IPS-18a (cell line): ENCODE data around the gene PIGT.

ENCODE experiments used
- H3K27ac ChIP-seq: one replicate; pipeline ENCODE4 v1.5.1; 2013; ENCODE audit warnings: low read length
- H3K27me3 ChIP-seq: one replicate; pipeline ENCODE4 v1.6.1; 2013; ENCODE audit warnings: mild to moderate bottlenecking, low read length; ENCODE audit not compliant: control insufficient read depth, insufficient read depth
- H3K36me3 ChIP-seq: one replicate; pipeline ENCODE4 v1.6.1; 2013; ENCODE audit warnings: low read depth, low read length; ENCODE audit not compliant: control insufficient read depth
- H3K4me1 ChIP-seq: one replicate; pipeline ENCODE4 v1.6.1; 2013; ENCODE audit warnings: low read depth, low read length; ENCODE audit not compliant: control insufficient read depth
- H3K4me3 ChIP-seq: one replicate; pipeline ENCODE4 v1.5.1; 2013; ENCODE audit warnings: low read length
- H3K9ac ChIP-seq: one replicate; pipeline ENCODE4 v1.6.1; 2013; ENCODE audit warnings: mild to moderate bottlenecking, low read length, moderate library complexity
- H3K9me3 ChIP-seq: one replicate; pipeline ENCODE4 v1.6.1; 2013; ENCODE audit warnings: low read depth, low read length; ENCODE audit not compliant: control insufficient read depth

PIGT gene

DNA sequence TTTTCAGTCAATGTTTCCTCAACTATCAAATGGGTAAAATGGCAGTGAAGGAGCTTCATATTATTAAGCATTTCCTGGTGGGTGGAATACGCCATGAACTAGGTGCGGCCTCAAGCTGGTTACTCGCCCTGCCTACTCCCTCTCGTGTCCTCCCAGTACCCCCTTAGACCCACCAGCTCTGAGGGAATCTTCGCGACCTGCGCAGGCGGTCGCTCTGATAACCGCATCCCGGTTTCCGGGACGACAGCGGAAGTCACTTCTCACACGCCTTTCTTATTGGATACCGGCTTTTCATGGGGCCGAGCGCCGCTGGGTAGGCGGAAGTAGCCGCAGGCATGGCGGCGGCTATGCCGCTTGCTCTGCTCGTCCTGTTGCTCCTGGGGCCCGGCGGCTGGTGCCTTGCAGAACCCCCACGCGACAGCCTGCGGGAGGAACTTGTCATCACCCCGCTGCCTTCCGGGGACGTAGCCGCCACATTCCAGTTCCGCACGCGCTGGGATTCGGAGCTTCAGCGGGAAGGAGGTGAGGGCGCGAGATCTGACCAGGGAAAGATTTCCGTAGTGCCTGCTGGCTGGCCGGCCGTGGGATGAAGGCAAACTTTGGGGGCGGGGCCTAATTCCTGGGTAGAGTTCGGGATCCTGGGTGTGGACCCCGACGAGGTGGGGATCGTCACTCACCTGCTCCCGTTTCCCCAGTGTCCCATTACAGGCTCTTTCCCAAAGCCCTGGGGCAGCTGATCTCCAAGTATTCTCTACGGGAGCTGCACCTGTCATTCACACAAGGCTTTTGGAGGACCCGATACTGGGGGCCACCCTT is at the start of gene PIGT:
PIGT (plus strand) TSS at position 320 of the 816 bp plus-strand sequence; CDS start at position 336, 16 bp downstream.
- no peak within 1 kb of the TSS for H3K27ac ChIP-seq
- H3K27me3 ChIP-seq = no peaks in the 10 kb centered on the region
- peaks cover 3% of the 10 kb centered on the region for H3K4me1 ChIP-seq
- H3K9me3 ChIP-seq = no peaks in the 10 kb centered on the region
- peaks cover 21% of the 10 kb centered on the region for H3K36me3 ChIP-seq
- H3K9ac ChIP-seq = peak within 1 kb of the TSS; percentile 75
- peak within 1 kb of the TSS; percentile 87 for H3K4me3 ChIP-seq

DNA sequence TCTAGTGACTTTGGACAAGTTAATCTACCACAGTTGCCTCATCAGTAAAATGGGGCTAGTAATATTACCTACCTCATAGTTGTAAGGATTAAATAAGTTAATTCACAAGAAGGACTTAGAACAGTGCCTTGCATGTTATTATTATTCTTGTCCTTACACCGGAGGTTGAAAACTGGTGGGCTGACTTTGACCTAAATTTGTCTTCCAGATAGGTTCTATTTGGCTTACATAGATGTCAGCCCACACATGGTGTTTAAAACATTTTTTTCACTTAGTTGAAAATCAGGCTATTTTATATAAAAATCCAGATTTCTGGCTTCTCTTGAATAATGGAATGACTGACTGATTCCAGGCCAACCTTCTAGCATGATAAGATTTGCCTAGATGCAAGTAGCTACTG is 49.7 kb upstream of the PIGT start:
- H3K4me1 ChIP-seq = peaks cover 5% of the 10 kb centered on the region
- H3K27ac ChIP-seq = no peak overlapping the region
- no peak overlapping the region for H3K4me3 ChIP-seq
- H3K9me3 ChIP-seq = no peaks in the 10 kb centered on the region
- H3K36me3 ChIP-seq = peaks cover 21% of the 10 kb centered on the region
- no peaks in the 10 kb centered on the region for H3K27me3 ChIP-seq
- no peak overlapping the region for H3K9ac ChIP-seq

DNA sequence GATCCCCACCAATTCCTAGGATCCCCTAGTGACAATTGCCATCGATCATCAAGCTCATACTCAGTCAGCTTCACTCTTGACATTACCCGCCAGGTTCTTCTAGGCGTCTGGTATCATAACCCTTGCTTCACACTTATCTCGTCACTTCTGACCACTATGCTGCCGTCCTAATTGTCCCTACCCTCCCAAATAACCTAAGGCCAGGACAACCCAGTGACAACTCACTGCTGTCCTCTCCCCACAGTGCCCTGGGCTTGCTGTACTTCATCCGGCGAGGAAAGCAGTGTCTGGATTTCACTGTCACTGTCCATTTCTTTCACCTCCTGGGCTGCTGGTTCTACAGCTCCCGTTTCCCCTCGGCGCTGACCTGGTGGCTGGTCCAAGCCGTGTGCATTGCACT is 49.3 kb upstream of the PIGT start:
- Histone ChIP-seq H3K4me3 (no peak overlapping the region), H3K27me3 (no peaks in the 10 kb centered on the region), H3K9ac (no peak overlapping the region), H3K27ac (no peak overlapping the region), H3K4me1 (peaks cover 5% of the 10 kb centered on the region), H3K9me3 (no peaks in the 10 kb centered on the region), H3K36me3 (peaks cover 21% of the 10 kb centered on the region)

DNA sequence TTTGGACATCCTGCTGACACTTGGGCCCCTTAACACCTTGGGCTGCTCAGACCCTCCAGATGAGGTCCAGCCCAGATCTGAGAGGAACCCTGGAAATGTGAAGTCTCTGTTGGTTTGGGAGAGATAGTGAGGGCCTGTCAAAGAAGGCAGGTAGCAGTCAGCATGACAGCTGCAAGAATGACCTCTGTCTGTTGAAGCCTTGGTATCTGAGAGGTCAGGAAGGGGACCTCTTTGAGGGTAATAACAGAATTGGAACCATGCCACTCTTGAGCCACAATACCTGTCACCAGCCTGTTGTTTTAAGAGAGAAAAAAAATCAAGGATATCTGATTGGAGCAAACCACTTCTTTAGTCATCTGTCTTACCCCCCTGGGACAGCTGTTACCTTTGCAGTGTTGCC is 48.8 kb upstream of the PIGT start:
- Histone ChIP-seq H3K27me3 (no peaks in the 10 kb centered on the region), H3K4me1 (peaks cover 5% of the 10 kb centered on the region), H3K4me3 (no peak overlapping the region), H3K36me3 (peaks cover 21% of the 10 kb centered on the region), H3K9me3 (no peaks in the 10 kb centered on the region), H3K27ac (no peak overlapping the region), H3K9ac (no peak overlapping the region)

DNA sequence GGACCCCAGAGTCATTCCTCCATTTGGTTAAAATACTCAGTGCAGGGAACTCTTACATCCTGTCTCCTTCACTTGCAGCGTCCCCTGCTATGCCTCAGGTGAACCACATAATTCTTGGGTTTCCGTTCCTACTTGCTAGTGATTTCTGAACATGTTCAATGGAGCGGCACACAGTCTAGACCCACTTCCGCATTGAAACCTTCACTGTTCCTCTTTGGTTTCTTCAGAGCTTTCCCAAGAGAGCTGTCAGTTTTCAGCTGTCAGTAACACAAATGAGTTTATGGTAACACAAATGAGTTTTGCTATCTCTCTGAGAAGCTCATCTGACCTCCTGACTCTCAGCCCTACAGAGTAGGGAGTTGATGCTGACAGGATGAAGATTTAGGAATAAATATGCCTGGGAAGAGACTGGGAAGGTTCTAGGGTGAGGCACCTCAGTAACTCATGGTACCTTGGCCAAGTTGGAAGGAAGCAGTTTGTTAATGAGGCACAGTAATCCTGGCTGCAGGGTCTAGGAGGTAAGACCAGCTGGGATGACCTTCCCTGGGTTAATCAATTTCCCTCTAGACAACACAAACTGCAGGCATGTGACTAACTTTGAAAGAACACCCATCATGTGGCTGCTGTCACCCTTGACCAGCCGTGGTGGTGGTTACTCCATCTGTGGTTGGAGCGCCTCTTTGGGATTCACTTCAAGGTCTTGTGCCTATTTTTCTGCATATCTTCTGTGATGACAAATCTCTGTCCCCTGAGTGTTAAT is 47.5 kb upstream of the PIGT start:
- Histone ChIP-seq H3K36me3 (peaks cover 21% of the 10 kb centered on the region), H3K4me1 (peaks cover 5% of the 10 kb centered on the region)

DNA sequence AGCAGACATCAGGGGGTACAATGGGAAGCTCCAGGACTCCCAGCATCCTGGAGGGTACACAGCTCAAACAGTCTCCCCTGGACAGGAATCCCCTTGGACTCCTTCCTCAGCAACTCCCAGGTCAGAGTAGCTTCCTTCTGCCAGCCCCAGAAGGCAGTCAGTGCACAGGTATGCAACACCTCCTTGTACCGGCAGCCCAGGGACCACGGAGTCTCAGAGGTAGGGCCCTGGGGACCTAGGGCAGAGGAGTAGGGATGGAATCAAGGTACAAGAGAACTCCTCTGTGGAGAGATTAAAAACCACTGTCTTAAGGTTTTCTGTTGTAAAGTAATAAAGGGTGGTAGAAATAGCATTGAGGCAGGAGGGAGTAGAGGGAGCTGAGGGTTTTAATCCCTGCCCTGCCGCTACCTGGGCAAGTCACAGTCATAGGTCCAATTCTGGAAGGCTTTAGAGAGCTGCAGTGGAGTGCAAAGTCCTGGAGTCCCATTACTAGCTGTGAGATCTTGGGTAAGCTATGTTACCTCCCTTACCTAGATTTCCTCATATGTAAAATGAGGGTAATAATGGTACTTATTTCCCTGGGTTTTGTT is 45.3 kb upstream of the PIGT start:
- Histone ChIP-seq H3K27me3 (peaks cover 9% of the 10 kb centered on the region), H3K9ac (no peak overlapping the region), H3K4me3 (no peak overlapping the region), H3K9me3 (no peaks in the 10 kb centered on the region), H3K27ac (no peak overlapping the region), H3K36me3 (peaks cover 19% of the 10 kb centered on the region), H3K4me1 (no peaks in the 10 kb centered on the region)

More for the DNA sequence above, 47.5 kb upstream of the PIGT start:
- H3K4me3 ChIP-seq = no peak overlapping the region
- no peak overlapping the region for H3K9ac ChIP-seq
- H3K27ac ChIP-seq = no peak overlapping the region
- no peaks in the 10 kb centered on the region for H3K9me3 ChIP-seq
- peaks cover 7% of the 10 kb centered on the region for H3K27me3 ChIP-seq

DNA sequence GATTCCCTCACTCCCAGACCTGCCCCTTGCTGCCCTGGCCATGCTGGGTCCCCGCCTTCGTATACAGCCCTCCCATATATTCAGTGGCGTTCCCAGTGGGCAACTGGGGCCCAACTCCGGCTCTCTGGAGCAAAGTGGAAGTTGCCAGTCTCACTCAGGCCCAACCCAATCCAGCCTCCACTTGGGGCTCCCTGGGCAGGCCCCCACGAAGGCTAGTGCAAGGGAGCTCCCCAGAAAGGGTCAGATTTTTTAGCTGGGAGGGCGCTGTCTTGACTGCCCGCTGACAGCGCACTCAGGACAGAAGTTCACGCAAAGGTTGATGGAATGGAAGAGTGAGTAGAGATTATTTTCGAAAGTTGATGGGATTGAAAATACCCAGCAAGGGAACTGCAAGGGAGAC is 43.7 kb upstream of the PIGT start:
- H3K9ac ChIP-seq = no peak overlapping the region
- H3K4me3 ChIP-seq = no peak overlapping the region

DNA sequence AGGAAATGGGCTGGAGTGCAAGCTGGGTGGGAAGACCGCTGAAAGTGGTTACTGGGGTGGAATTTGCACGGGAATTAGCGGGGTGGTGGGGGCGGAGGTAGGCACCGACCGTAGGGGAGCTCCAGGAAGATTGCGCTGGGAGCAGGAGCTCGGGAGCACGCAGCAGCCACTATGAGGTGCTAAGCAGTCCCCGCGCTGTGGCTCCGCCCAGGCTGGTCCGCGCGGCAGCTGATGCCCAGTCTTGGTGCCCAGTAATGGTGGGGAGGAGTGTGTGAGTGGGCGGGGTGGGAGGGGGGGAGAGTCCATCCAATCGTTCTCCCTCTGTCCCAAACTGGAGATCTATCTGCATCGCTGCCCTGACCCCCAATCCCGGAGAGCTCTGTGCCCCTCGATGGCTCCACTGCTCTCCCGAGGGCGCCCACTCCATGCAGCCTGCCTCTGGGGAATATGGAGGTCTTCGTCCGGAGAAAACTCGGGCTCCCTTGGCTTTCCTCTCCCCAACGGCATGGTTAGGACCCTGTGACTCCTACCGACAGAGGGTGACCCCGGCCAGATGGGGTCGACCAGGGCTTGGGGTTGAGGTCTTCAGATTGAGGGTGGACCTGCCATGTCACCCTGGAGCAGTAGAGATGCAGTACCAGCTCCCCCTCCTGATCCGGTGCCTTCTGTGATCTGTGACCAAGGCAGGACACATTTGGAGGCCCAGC is 43.1 kb upstream of the PIGT start:
- Histone ChIP-seq H3K27me3 (peaks cover 9% of the 10 kb centered on the region), H3K27ac (no peak overlapping the region), H3K36me3 (peaks cover 7% of the 10 kb centered on the region), H3K9ac (no peak overlapping the region), H3K9me3 (no peaks in the 10 kb centered on the region), H3K4me3 (peak overlapping the region; percentile 50), H3K4me1 (no peaks in the 10 kb centered on the region)

More for the DNA sequence above, 43.7 kb upstream of the PIGT start:
- H3K27ac ChIP-seq = no peak overlapping the region
- peaks cover 9% of the 10 kb centered on the region for H3K27me3 ChIP-seq
- peaks cover 12% of the 10 kb centered on the region for H3K36me3 ChIP-seq
- no peaks in the 10 kb centered on the region for H3K4me1 ChIP-seq
- H3K9me3 ChIP-seq = no peaks in the 10 kb centered on the region

DNA sequence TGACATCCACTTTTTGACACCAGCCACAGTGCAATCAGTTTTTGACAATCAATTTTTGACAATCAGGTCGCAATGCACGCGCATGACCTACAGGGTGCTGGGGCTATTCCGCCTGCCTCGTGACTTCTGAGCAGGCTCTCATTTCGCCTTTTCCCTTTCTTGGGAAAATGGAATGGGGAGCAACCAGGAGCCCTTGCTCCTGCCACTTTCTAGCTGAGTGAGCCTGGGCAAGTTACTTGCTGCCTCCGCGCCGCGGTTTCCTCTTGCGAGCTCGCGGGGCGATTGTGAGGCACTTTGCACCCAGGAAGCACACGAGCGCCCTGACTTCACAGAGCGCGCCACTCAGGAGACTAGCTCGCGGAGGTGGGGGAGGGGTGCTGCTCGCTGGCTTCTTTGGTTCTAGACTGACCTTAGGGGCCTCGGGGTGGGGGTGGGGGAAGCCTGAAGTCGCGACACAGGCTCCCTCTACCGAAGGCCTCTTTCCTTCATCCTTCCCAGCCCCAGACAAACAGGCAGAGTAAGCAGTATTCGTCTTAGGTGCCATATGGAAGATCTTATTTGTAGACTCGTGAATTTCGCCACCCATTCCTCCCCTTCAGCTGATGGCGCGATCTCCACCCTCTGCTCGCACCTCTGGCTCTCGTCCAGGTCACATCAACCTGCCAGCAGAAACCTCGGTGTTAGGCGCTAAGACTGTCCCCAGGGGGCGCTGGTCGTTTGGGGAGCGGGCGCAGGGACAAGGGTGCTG is 42.4 kb upstream of the PIGT start:
- peak overlapping the region; percentile 17 for H3K9ac ChIP-seq
- H3K27ac ChIP-seq = no peak overlapping the region
- H3K36me3 ChIP-seq = peaks cover under 1% of the 10 kb centered on the region
- no peaks in the 10 kb centered on the region for H3K4me1 ChIP-seq
- H3K4me3 ChIP-seq = peak overlapping the region; percentile 50
- no peaks in the 10 kb centered on the region for H3K9me3 ChIP-seq
- peaks cover 9% of the 10 kb centered on the region for H3K27me3 ChIP-seq

DNA sequence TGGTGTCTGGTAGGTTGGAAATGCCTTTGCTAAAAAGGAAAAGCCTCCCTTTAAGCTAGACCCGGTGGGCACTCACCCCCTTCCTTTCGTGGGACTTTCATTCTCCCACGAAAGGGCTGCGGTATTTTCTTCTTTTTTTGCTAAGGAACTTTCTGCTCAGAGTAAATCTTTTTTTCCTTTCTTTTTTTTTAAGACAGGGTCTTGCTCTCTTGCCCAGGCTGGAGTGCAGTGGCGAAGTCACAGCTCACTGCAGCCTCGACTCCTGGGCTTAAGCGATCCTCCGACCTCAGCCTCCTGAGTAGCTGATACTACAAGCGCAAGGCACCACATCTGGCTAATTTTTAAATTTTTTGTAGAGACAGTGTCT is 41.9 kb upstream of the PIGT start:
- H3K36me3 ChIP-seq = no peaks in the 10 kb centered on the region
- no peaks in the 10 kb centered on the region for H3K9me3 ChIP-seq
- no peak overlapping the region for H3K9ac ChIP-seq
- no peak overlapping the region for H3K27ac ChIP-seq
- no peak overlapping the region for H3K4me3 ChIP-seq
- H3K27me3 ChIP-seq = peaks cover 9% of the 10 kb centered on the region
- H3K4me1 ChIP-seq = no peaks in the 10 kb centered on the region

DNA sequence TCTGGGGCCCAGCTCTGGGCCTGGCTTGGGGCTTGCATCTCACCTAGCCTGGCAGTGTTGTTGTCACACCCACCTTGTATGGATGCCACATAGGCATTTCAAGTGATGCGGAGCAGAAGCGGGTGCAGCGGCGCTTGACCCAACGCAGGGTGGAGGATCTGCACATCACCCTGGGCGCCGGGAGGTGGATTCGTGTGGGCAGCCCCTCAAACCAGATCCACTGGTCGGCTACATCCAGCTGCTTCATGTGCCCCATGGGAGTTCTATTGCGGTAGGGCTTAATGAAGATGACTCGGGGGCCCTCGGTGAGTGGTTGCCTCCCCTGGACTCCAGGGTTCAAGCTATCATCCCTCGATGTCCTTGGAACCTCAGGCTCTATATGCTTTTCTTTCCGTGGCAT is 41.0 kb upstream of the PIGT start:
- no peak overlapping the region for H3K27ac ChIP-seq
- H3K9me3 ChIP-seq = no peaks in the 10 kb centered on the region
- H3K36me3 ChIP-seq = no peaks in the 10 kb centered on the region
- no peak overlapping the region for H3K4me3 ChIP-seq
- no peak overlapping the region for H3K9ac ChIP-seq
- no peaks in the 10 kb centered on the region for H3K4me1 ChIP-seq
- peaks cover 9% of the 10 kb centered on the region for H3K27me3 ChIP-seq
